ENCODE results near the gene COX7A2L.

Gene COX7A2L

GRCh38 chr2:42303252-42303651, 57.8 kb downstream of the COX7A2L start:
- Histone ChIP-seq H3K4me1 (ENCODE audit: control insufficient read depth, insufficient read depth, low read length) (no peaks in the 10 kb centered on the region), H3K9me3 (ENCODE audit: control insufficient read depth, insufficient read depth, low read length) (no peaks in the 10 kb centered on the region), H3K27ac (ENCODE audit: low read length) (no peak overlapping the region), H3K4me3 (ENCODE audit: low read length) (no peak overlapping the region), H3K27me3 (ENCODE audit: control insufficient read depth, insufficient read depth, low read length) (no peaks in the 10 kb centered on the region), H3K36me3 (ENCODE audit: control insufficient read depth, insufficient read depth, low read length) (peaks cover 5% of the 10 kb centered on the region; the same call in 1 of the 2 replicates)
- 100% methylated on average over 2 of the region's 3 CpGs for WGBS (ENCODE audit: insufficient coverage, insufficient read length)
- DNase-seq (ENCODE audit: low read depth, low spot score): no peak

- WGBS (ENCODE audit: insufficient coverage, insufficient read length): no CpG with 5 or more reads among the region's 2 CpGs
- Histone ChIP-seq H3K4me3 (ENCODE audit: low read length) (no peak overlapping the region), H3K27me3 (ENCODE audit: control insufficient read depth, insufficient read depth, low read length) (no peaks in the 10 kb centered on the region), H3K4me1 (ENCODE audit: control insufficient read depth, insufficient read depth, low read length) (no peaks in the 10 kb centered on the region), H3K27ac (ENCODE audit: low read length) (no peak overlapping the region), H3K9me3 (ENCODE audit: control insufficient read depth, insufficient read depth, low read length) (no peaks in the 10 kb centered on the region), H3K36me3 (ENCODE audit: control insufficient read depth, insufficient read depth, low read length) (peaks cover 5% of the 10 kb centered on the region; the same call in 1 of the 2 replicates)
- no peak for DNase-seq (ENCODE audit: low read depth, low spot score)
These were observed 60.5 kb downstream of the COX7A2L start for GRCh38 chr2:42300527-42300926.
